ENCODE results near the gene CASK.

GRCh38 chrX:41604766-41605543 lies 318.4 kb downstream of the CASK start:
- no peak for TF ChIP-seq CTCF (IDR thresholded peaks at IDR 0.05)
- TF ChIP-seq SIN3A (IDR thresholded peaks at IDR 0.05; ENCODE audit: borderline replicate concordance, insufficient read depth, low read depth, low read length), result no peak
- no peak for TF ChIP-seq REST (IDR thresholded peaks at IDR 0.05; ENCODE audit: insufficient read depth in 1 of 2, low read depth in 2 of 2, low read length in 1 of 2)

Measured in Panc1 (cell line).